ENCODE measurements around the gene FOXL3. TPM values are rescaled to one million over a fixed set of nuclear protein-coding genes. Genes with fewer than 3 reads are reported as not detected.
A peak's percentile ranks its signal among the peaks of the same experiment; 100 is the strongest.
"Not testable (repeated sequence)": the region's sequence is repeated elsewhere in the genome, so short reads cannot be mapped to it uniquely, and the experiment has no call there.

FOXL3 gene
- total RNA-seq: not detected
- not detected for polyA plus RNA-seq
- long read RNA-seq, donor 1: 0 reads
- long read RNA-seq, donor 2: 0 reads

DNA sequence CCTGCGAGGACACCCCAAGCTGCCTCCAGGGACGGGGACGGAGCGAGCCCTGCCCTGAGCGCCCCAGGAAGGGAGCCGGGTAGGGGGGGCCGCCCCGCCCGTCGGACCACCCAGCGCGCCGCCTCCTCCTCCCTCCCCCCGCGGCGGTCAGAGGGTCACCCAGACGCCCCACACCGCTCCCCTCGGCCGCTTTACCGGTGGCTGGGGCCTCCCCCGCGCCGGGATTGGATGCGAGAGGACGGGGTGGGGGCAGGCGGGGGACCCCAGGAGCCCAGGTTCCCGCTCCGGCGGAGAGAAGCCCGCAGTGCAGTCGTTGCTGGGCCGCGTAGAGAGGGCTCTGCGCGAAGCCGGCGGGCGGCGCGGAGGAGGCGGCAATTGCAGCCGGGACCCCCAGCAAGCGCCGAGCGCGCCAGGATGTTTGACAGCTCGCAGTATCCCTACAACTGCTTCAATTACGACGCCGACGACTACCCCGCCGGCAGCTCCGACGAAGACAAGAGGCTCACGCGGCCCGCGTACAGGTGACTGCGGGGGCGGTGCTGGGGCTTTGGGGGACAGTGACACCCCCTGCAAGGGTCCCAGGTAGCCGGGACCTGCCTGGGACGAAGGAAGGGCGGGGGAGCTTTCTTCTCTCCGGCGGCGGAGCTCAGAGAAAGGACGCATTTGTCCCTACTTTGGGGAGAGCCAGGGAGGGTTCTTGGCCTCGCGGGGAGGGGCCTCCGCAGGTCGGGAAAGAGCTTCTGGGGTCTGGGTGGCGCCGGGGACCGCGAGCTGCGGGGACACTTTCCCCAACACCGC, at the start of gene FOXL3:
FOXL3 (plus strand) TSS at position 415 of the 798 bp plus-strand sequence; CDS start at position 415, 0 bp downstream.
- ATAC-seq (ENCODE audit: low FRiP score): no peak
- Histone ChIP-seq H3K4me3 (ENCODE audit: low read length in 2 of 2) (no peak within 1 kb of the TSS), H3K36me3 (ENCODE audit: control insufficient read depth in 1 of 2, insufficient read depth in 2 of 2, low read length in 1 of 2) (no peaks in the 10 kb centered on the region), H3K9me3 (ENCODE audit: control insufficient read depth, low read length) (no peaks in the 10 kb centered on the region), H3K4me1 (ENCODE audit: control insufficient read depth in 1 of 2, insufficient read depth in 2 of 2, low read length in 2 of 2) (no peaks in the 10 kb centered on the region), H3K27ac (ENCODE audit: low read depth in 1 of 2, low read length in 2 of 2) (no peak within 1 kb of the TSS), H3K27me3 (ENCODE audit: control insufficient read depth in 1 of 2, insufficient read depth in 2 of 2, low read length in 1 of 2) (no peaks in the 10 kb centered on the region)
- 4% methylated on average over 55 to 79 of the region's 79 CpGs for WGBS, 2 donors
- DNase-seq: peak in 1 of 2 donors; percentile 61
- intact Hi-C loops (cut with DNase I): no loop called here

DNA sequence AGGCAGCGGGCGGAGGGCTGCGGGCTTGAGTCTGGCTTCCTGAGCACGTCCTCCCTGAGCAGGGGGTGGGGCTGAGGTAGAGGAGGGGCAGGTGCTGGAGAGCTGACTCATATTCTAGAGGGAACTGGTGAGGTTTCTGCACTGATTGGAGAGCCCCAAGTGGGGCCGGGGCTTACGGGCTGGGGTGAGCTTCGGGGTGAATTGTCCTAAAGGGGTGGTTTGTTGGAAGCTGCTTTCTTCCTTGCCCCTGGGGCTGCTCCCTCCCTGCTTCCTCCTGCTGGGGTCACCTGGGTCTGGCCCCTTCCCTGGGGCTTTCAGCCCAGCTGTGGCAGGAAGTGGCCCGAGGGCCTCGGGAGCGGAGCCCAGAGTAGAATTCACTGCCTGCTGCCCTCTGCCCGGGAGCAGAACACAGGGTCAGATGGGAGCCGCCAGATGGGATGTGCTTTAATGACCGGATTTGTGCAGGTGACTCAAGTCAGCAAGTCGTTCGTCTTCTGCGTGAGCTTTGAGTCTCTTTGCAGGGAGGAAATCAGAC, 49.0 kb upstream of the FOXL3 start:
- WGBS, 2 donors: 82 to 84% methylated on average over 16 of the region's 16 CpGs
- DNase-seq: no peak
- no peak for ATAC-seq (ENCODE audit: low FRiP score)
- H3K9me3 ChIP-seq (ENCODE audit: control insufficient read depth, low read length): no peaks in the 10 kb centered on the region
- H3K27me3 ChIP-seq (ENCODE audit: control insufficient read depth in 1 of 2, insufficient read depth in 2 of 2, low read length in 1 of 2): no peaks in the 10 kb centered on the region
- no peaks in the 10 kb centered on the region for H3K36me3 ChIP-seq (ENCODE audit: control insufficient read depth in 1 of 2, insufficient read depth in 2 of 2, low read length in 1 of 2)
- intact Hi-C loops (cut with DNase I): no loop called here
- no peaks in the 10 kb centered on the region for H3K4me1 ChIP-seq (ENCODE audit: control insufficient read depth in 1 of 2, insufficient read depth in 2 of 2, low read length in 2 of 2)
- no peak overlapping the region for H3K27ac ChIP-seq (ENCODE audit: low read depth in 1 of 2, low read length in 2 of 2)
- H3K4me3 ChIP-seq (ENCODE audit: low read length in 2 of 2): no peak overlapping the region

DNA sequence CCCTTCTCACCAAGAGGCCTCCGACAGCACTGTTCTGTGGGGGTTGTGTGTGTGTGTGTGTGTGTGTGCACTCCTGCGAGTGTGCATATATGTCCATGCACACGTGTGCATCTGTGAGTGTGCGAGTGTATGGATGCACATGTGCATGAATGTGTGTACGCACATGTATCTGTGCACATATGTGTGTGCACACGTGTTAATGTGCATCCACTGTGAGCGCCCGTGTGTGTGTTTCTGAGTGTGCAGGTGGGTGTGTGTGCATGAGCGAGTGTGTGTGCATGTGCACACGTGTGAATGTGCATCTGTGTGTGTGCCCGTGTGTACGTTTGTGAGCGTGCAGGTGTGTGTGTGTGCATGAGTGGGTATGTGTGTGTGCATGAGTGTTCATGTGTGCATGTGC, 48.5 kb upstream of the FOXL3 start:
- WGBS, 2 donors: 95 to 96% methylated on average over 13 of the region's 13 CpGs
- intact Hi-C loops (cut with DNase I): no loop called here
- ATAC-seq (ENCODE audit: low FRiP score) (no peak), DNase-seq (no peak)
- Histone ChIP-seq H3K27me3 (ENCODE audit: control insufficient read depth in 1 of 2, insufficient read depth in 2 of 2, low read length in 1 of 2) (no peaks in the 10 kb centered on the region), H3K4me3 (ENCODE audit: low read length in 2 of 2) (no peak overlapping the region), H3K27ac (ENCODE audit: low read depth in 1 of 2, low read length in 2 of 2) (no peak overlapping the region), H3K9me3 (ENCODE audit: control insufficient read depth, low read length) (no peaks in the 10 kb centered on the region), H3K36me3 (ENCODE audit: control insufficient read depth in 1 of 2, insufficient read depth in 2 of 2, low read length in 1 of 2) (no peaks in the 10 kb centered on the region), H3K4me1 (ENCODE audit: control insufficient read depth in 1 of 2, insufficient read depth in 2 of 2, low read length in 2 of 2) (no peaks in the 10 kb centered on the region)

DNA sequence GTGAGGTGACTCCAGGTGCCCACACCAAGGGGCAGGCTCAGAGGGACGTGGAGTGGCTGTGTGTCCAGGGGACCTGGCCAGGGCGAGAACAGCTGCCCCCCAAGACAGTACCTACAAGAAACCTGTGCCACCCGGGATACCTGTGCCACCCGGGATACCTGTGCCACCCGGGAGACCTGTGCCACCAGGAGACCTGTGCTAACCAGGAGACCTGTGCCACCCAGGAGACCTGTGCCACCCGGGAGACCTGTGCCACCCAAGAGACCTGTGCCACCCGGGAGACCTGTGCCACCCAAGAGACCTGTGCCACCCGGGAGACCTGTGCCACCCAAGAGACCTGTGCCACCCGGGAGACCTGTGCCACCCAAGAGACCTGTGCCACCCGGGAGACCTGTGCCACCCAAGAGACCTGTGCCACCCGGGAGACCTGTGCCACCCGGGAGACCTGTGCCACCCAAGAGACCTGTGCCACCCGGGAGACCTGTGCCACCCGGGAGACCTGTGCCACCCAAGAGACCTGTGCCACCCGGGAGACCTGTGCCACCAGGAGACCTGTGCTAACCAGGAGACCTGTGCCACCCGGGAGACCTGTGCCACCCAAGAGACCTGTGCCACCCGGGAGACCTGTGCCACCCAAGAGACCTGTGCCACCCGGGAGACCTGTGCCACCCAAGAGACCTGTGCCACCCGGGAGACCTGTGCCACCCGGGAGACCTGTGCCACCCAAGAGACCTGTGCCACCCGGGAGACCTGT, 47.0 kb upstream of the FOXL3 start:
- 94 to 99% methylated on average over 8 to 12 of the region's 21 CpGs for WGBS, 2 donors
- H3K36me3 ChIP-seq (ENCODE audit: control insufficient read depth in 1 of 2, insufficient read depth in 2 of 2, low read length in 1 of 2); H3K4me3 ChIP-seq (ENCODE audit: low read length in 2 of 2); H3K9me3 ChIP-seq (ENCODE audit: control insufficient read depth, low read length); H3K27me3 ChIP-seq (ENCODE audit: control insufficient read depth in 1 of 2, insufficient read depth in 2 of 2, low read length in 1 of 2); H3K4me1 ChIP-seq (ENCODE audit: control insufficient read depth in 1 of 2, insufficient read depth in 2 of 2, low read length in 2 of 2); ATAC-seq (ENCODE audit: low FRiP score); intact Hi-C loops (cut with DNase I); H3K27ac ChIP-seq (ENCODE audit: low read depth in 1 of 2, low read length in 2 of 2); DNase-seq: not testable (repeated sequence)

DNA sequence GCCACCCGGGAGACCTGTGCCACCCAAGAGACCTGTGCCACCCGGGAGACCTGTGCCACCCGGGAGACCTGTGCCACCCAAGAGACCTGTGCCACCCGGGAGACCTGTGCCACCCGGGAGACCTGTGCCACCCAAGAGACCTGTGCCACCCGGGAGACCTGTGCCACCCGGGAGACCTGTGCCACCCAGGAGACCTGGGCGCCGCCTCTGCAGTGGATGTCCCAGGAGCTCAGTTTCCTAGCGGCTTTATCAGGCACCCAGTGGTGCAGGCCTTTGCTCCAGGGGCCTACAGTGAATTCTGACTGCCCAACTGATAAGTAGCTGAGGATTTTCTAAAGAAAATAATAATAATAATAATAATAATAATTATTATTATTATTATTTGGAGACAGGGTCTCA, 46.4 kb upstream of the FOXL3 start:
- WGBS, 2 donors: 94 to 96% methylated on average over 5 to 6 of the region's 10 CpGs
- H3K27ac ChIP-seq (ENCODE audit: low read depth in 1 of 2, low read length in 2 of 2); H3K9me3 ChIP-seq (ENCODE audit: control insufficient read depth, low read length): not testable (repeated sequence)

DNA sequence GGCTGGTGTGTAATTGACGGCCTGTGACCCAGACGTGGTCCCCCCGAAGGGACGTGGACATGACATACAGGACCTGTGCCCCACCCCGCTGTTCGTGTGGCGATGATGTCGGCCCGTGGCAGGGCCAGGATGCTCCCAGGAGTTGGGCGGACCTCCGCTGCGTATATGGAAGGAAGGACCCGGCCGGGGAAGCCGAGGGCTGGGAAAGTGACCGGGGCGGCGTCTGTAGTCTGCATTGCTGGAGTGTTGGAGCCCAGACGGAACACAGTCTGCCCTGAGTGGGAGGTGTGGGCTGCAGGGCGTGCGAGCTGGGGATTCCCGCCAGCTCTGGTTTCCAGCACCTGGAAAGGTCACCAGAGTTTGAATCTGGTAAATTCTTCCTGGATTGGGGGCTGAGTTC, 45.0 kb upstream of the FOXL3 start:
- Histone ChIP-seq H3K4me3 (ENCODE audit: low read length in 2 of 2) (no peak overlapping the region), H3K36me3 (ENCODE audit: control insufficient read depth in 1 of 2, insufficient read depth in 2 of 2, low read length in 1 of 2) (peaks cover 0 to 1% of the 10 kb centered on the region in 2 donors), H3K27me3 (ENCODE audit: control insufficient read depth in 1 of 2, insufficient read depth in 2 of 2, low read length in 1 of 2) (no peaks in the 10 kb centered on the region), H3K4me1 (ENCODE audit: control insufficient read depth in 1 of 2, insufficient read depth in 2 of 2, low read length in 2 of 2) (no peaks in the 10 kb centered on the region), H3K27ac (ENCODE audit: low read depth in 1 of 2, low read length in 2 of 2) (no peak overlapping the region), H3K9me3 (ENCODE audit: control insufficient read depth, low read length) (no peaks in the 10 kb centered on the region)
- intact Hi-C loops (cut with DNase I): no loop called here
- WGBS, 2 donors: 91 to 95% methylated on average over 22 of the region's 22 CpGs
- no peak for ATAC-seq (ENCODE audit: low FRiP score)
- no peak for DNase-seq

More for the DNA sequence above, 46.4 kb upstream of the FOXL3 start:
- H3K4me3 ChIP-seq (ENCODE audit: low read length in 2 of 2); H3K27me3 ChIP-seq (ENCODE audit: control insufficient read depth in 1 of 2, insufficient read depth in 2 of 2, low read length in 1 of 2); intact Hi-C loops (cut with DNase I); DNase-seq; ATAC-seq (ENCODE audit: low FRiP score); H3K36me3 ChIP-seq (ENCODE audit: control insufficient read depth in 1 of 2, insufficient read depth in 2 of 2, low read length in 1 of 2); H3K4me1 ChIP-seq (ENCODE audit: control insufficient read depth in 1 of 2, insufficient read depth in 2 of 2, low read length in 2 of 2): not testable (repeated sequence)

DNA sequence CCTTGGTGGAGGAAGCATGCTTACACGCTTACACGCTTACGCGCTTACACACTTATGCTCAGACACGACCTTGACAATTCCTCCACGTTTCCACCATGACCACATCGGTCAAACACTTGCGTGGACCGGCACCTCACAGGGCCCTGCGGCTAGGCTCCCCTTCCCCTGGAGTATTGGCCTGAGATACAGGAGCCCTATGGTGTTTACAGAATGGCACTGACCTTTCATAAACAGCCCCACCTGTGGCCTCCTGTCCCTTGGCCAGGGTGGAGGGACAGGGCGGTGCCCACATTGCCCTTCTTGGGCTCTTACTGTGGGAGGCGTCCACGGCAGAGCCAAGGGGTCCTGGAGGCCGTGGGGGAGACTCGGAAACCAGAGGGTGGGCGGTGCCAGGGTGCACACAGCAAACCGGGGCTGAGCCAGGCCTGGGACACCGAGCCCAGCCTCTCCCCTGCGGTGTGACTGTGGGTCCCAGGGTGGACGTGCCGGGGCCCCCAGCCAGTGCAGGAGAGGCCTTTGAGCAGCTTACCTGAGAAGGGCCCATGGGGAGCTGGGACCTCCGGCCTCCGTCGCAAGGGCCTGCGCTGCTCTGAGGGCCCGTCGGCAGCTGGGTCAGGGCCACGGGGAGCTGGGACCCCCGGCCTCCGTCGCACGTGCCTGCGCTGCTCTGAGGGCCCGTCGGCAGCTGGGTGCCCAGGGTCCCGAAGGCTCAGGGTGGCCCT, 44.2 kb upstream of the FOXL3 start:
- ATAC-seq (ENCODE audit: low FRiP score) (no peak), DNase-seq (no peak)
- intact Hi-C loops (cut with DNase I): no loop called here
- Histone ChIP-seq H3K4me1 (ENCODE audit: control insufficient read depth in 1 of 2, insufficient read depth in 2 of 2, low read length in 2 of 2) (no peaks in the 10 kb centered on the region), H3K4me3 (ENCODE audit: low read length in 2 of 2) (no peak overlapping the region), H3K36me3 (ENCODE audit: control insufficient read depth in 1 of 2, insufficient read depth in 2 of 2, low read length in 1 of 2) (peaks cover 0 to 1% of the 10 kb centered on the region in 2 donors), H3K9me3 (ENCODE audit: control insufficient read depth, low read length) (no peaks in the 10 kb centered on the region), H3K27me3 (ENCODE audit: control insufficient read depth in 1 of 2, insufficient read depth in 2 of 2, low read length in 1 of 2) (no peaks in the 10 kb centered on the region), H3K27ac (ENCODE audit: low read depth in 1 of 2, low read length in 2 of 2) (no peak overlapping the region)
- 94 to 96% methylated on average over 36 of the region's 36 CpGs for WGBS, 2 donors

DNA sequence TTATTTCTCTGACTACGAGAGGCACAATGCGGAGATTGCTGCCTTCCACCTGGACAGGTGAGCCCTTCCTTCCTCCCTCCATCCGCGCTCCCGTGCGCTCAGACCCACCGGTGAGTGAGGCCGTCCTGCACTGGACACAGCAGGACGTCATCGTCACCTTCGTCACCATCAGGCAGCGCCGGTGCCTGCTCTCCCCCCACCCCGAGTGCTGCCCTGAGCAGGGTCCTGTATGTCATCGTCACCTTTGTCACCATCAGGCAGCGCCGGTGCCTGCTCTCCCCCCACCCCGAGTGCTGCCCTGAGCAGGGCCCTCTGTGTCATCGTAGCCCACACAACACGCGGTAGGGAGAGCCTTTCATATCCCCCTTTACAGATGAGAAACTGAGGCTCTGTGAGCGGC, 43.5 kb upstream of the FOXL3 start:
- Histone ChIP-seq H3K36me3 (ENCODE audit: control insufficient read depth in 1 of 2, insufficient read depth in 2 of 2, low read length in 1 of 2) (peaks cover 0 to 1% of the 10 kb centered on the region in 2 donors), H3K27me3 (ENCODE audit: control insufficient read depth in 1 of 2, insufficient read depth in 2 of 2, low read length in 1 of 2) (no peaks in the 10 kb centered on the region), H3K9me3 (ENCODE audit: control insufficient read depth, low read length) (no peaks in the 10 kb centered on the region), H3K4me1 (ENCODE audit: control insufficient read depth in 1 of 2, insufficient read depth in 2 of 2, low read length in 2 of 2) (no peaks in the 10 kb centered on the region), H3K27ac (ENCODE audit: low read depth in 1 of 2, low read length in 2 of 2) (no peak overlapping the region), H3K4me3 (ENCODE audit: low read length in 2 of 2) (no peak overlapping the region)
- ATAC-seq (ENCODE audit: low FRiP score) (no peak), DNase-seq (no peak)
- intact Hi-C loops (cut with DNase I): no loop called here
- WGBS, 2 donors: 91 to 93% methylated on average over 22 of the region's 22 CpGs
